Left cardiac atrium (tissue), 4 donors: Measurements from ENCODE around the gene MSRB2. TPM values are rescaled to one million over a fixed set of nuclear protein-coding genes. Genes with fewer than 3 reads are reported as not detected.

Source experiments
- ATAC-seq, 2 donors: fragments of 200-7000 bp; cut with Tn5 transposase; one replicate each; pipeline ENCODE4 v1.9.1; 2020; ENCODE audit warnings: mild to moderate bottlenecking in 2 of 2, moderate library complexity in 2 of 2
- DNase-seq: peaks from one replicate; pipeline ENCODE4 v3.0.0-alpha.2; 2020
- intact Hi-C, 2 donors: fragments of 100-400 bp; cut with DNase I; formaldehyde crosslinking; loops; one replicate each; pipeline versions ENCODE4 v1.14.1 to v1.15.1; 2022 to 2023
- total RNA-seq, 2 donors: library from RNA; stranded (reverse); fragmentation: NEBNext Ultra II Directional; extraction: Animal tissue kit (Norgen Biotek cat#: 25700); gene quantifications; one replicate each; pipeline ENCODE4 v1.2.1, GENCODE V29; 2021
- donor health status: DM: no; HTN: yes; CAD: no.
- donor health status: DM: no; HTN: yes; CAD: no; lungs with severe emphysema.
- donor health status: DM: yes; HTN: yes; CAD: no.
- donor health status: Dilated cardiomyopathy.

Gene MSRB2
- total RNA-seq, 2 donors from 2014 or later, result 99.7 to 100 TPM

- DNase-seq, result no peak
- intact Hi-C loops, result no loop called here
- no peak for ATAC-seq
Observed at GRCh38 chr10:23099816-23100215, 4.4 kb downstream of the MSRB2 start.

- no peak for DNase-seq
- ATAC-seq, result no peak
- intact Hi-C loops, result no loop called here
Observed at GRCh38 chr10:23100331-23101030, 5.1 kb downstream of the MSRB2 start.

GRCh38 chr10:23106331-23107072, 11.1 kb downstream of the MSRB2 start:
- no peak for ATAC-seq
- intact Hi-C loops, result no loop called here
- DNase-seq, result no peak

- intact Hi-C loops, result no loop called here
- no peak for DNase-seq
- no peak for ATAC-seq
Observed at GRCh38 chr10:23110722-23111516, 15.5 kb downstream of the MSRB2 start.

GRCh38 chr10:23111517-23112286, 16.3 kb downstream of the MSRB2 start:
- ATAC-seq (no peak), DNase-seq (no peak)
- intact Hi-C loops, result no loop called here

- intact Hi-C loops, result no loop called here
- no peak for DNase-seq
- ATAC-seq, result no peak
Observed at GRCh38 chr10:23114228-23114850, 19.0 kb downstream of the MSRB2 start.

GRCh38 chr10:23116486-23117205, 21.3 kb downstream of the MSRB2 start:
- no peak for DNase-seq
- ATAC-seq, result no peak
- intact Hi-C loops, result no loop called here

- intact Hi-C loops, result no loop called here
- ATAC-seq (no peak), DNase-seq (no peak)
Observed at GRCh38 chr10:23120001-23120934, 24.9 kb downstream of the MSRB2 start.

GRCh38 chr10:23121135-23121534, 25.8 kb downstream of the MSRB2 start:
- DNase-seq, result no peak
- ATAC-seq, result no peak
- intact Hi-C loops, result no loop called here

- DNase-seq (no peak), ATAC-seq (no peak)
- intact Hi-C loops, result no loop called here
Observed at GRCh38 chr10:23136462-23136861, 41.1 kb downstream of the MSRB2 start.

GRCh38 chr10:23139677-23140076, 44.3 kb downstream of the MSRB2 start:
- no peak for DNase-seq
- intact Hi-C loops, result no loop called here
- ATAC-seq, result no peak

GRCh38 chr10:23141995-23142394, 46.6 kb downstream of the MSRB2 start:
- intact Hi-C loops, result no loop called here
- DNase-seq, result no peak
- ATAC-seq, result no peak

GRCh38 chr10:23146258-23146657, 50.9 kb downstream of the MSRB2 start:
- ATAC-seq, result no peak
- intact Hi-C loops, result no loop called here
- DNase-seq, result no peak

- ATAC-seq (no peak), DNase-seq (no peak)
- intact Hi-C loops, result no loop called here
Observed at GRCh38 chr10:23147035-23147434, 51.7 kb downstream of the MSRB2 start.

GRCh38 chr10:23148214-23148613, 52.8 kb downstream of the MSRB2 start:
- no peak for DNase-seq
- no peak for ATAC-seq
- intact Hi-C loops, result no loop called here

GRCh38 chr10:23150091-23150490, 54.7 kb downstream of the MSRB2 start:
- no peak for ATAC-seq
- DNase-seq, result no peak
- intact Hi-C loops, result no loop called here

- ATAC-seq (no peak), DNase-seq (no peak)
- intact Hi-C loops, result no loop called here
Observed at GRCh38 chr10:23150610-23151009, 55.2 kb downstream of the MSRB2 start.
